ENCODE results near the gene DYRK3. TPM values are rescaled to one million over a fixed set of nuclear protein-coding genes. Genes with fewer than 3 reads are reported as not detected.

The DYRK3 gene
- total RNA-seq, 1 experiment from 2014 or later = 7.1 TPM

- H3K36me3 ChIP-seq (ENCODE audit: control insufficient read depth in 1 of 2, insufficient read depth in 2 of 2, low read length in 2 of 2) = no peaks in the 10 kb centered on the region
- no peak overlapping the region for H3K9ac ChIP-seq (ENCODE audit: low read length)
- no peaks in the 10 kb centered on the region for H4K20me1 ChIP-seq (ENCODE audit: insufficient read depth)
- no peak overlapping the region for H3K4me3 ChIP-seq (replicated peaks in 1 of 2; ENCODE audit: low read depth in 1 of 2, low read length in 2 of 2)
- BruUV-seq (replicated peaks) = no TSS peak
- POLR2A ChIA-PET = no interaction called here
- H3K4me2 ChIP-seq (ENCODE audit: low read length) = no peak overlapping the region
- CTCF ChIA-PET = interaction anchor here (0.9 to 3.6 kb wide), 6 partner anchors 14 to 323 kb away, joined by 3 to 17 read pairs (median 5); partner anchors contain the start of gene DYRK3
- no peak overlapping the region for H3K27ac ChIP-seq (ENCODE audit: low read depth, low read length)
- intact Hi-C loops (cut with micrococcal nuclease) = no loop called here
- TF ChIP-seq YY1 (IDR thresholded peaks at IDR 0.05; ENCODE audit: extremely low read depth, insufficient replicate concordance, low read depth, low read length) = no peak
- TF ChIP-seq CTCF (IDR thresholded peaks at IDR 0.05 in 2 of 3, conservative IDR thresholded peaks at IDR 0.05 in 1 of 3; ENCODE audit: borderline replicate concordance in 1 of 3, insufficient read depth in 1 of 3, low read depth in 2 of 3, low read length in 2 of 3) = no peak
- TF ChIP-seq POLR2A (IDR thresholded peaks at IDR 0.05; ENCODE audit: borderline replicate concordance, extremely low read depth, insufficient read depth, insufficient read length) = no peak
- no peak for TF ChIP-seq EZH2phosphoT487 (IDR thresholded peaks at IDR 0.05; ENCODE audit: borderline replicate concordance)
- no peak for TF ChIP-seq ZNF274 (IDR thresholded peaks at IDR 0.05; ENCODE audit: low read depth, low read length)
- TF ChIP-seq RAD21 (IDR thresholded peaks at IDR 0.05; ENCODE audit: low read depth) = no peak
- no peak for TF ChIP-seq ELF1 (IDR thresholded peaks at IDR 0.05; ENCODE audit: borderline replicate concordance, low read depth)
- no peak for TF ChIP-seq ZFX (IDR thresholded peaks at IDR 0.05)
- no peak for TF ChIP-seq SIN3A (IDR thresholded peaks at IDR 0.05; ENCODE audit: low read depth)
- no peak for TF ChIP-seq EGR1 (IDR thresholded peaks at IDR 0.05; ENCODE audit: low read depth)
- no peak for TF ChIP-seq MAX (IDR thresholded peaks at IDR 0.05)
- no peak for TF ChIP-seq POLR2AphosphoS5 (IDR thresholded peaks at IDR 0.05; ENCODE audit: low read depth, low read length)
- TF ChIP-seq TCF7L2 (IDR thresholded peaks at IDR 0.05; ENCODE audit: borderline replicate concordance, extremely low read depth, insufficient read depth, insufficient read length) = no peak
- TF ChIP-seq ZBTB33 (IDR thresholded peaks at IDR 0.05; ENCODE audit: extremely low read depth, insufficient replicate concordance, low read length) = no peak
- peaks cover 18% of the 10 kb centered on the region; the same call in 1 of the 2 replicates for H3K27me3 ChIP-seq (ENCODE audit: insufficient read depth, low read length)
- DNase-seq (ENCODE audit: low read depth, low spot score) (no peak), ATAC-seq (no peak)
- H3K9me3 ChIP-seq (ENCODE audit: control insufficient read depth in 1 of 2, insufficient read depth in 1 of 2, low read depth in 1 of 2, low read length in 2 of 2) = no peaks in the 10 kb centered on the region
- H2AFZ ChIP-seq (ENCODE audit: low read depth, low read length, poor library complexity, severe bottlenecking) = no peak overlapping the region
- no peaks in the 10 kb centered on the region for H3K9me2 ChIP-seq (ENCODE audit: insufficient read depth)
- no peaks in the 10 kb centered on the region; a peak in 1 of 4 replicates for H3K4me1 ChIP-seq (ENCODE audit: control insufficient read depth in 1 of 2, insufficient read depth in 2 of 2, low read length in 2 of 2)
- RAD21 ChIA-PET (ENCODE audit: low non-redundant PET in 1 of 2, low total read pairs in 2 of 2, uncharacterized antibody in 2 of 2, unreplicated experiment in 2 of 2) = no interaction called here
- no peaks in the 10 kb centered on the region for H3K79me2 ChIP-seq (ENCODE audit: insufficient read depth, low read length)
Observed at GRCh38 chr1:206658981-206659273, 23.6 kb downstream of the DYRK3 start.

Data from HCT116 (cell line).